Adrenal gland (tissue), 12 donors: Measurements from ENCODE around the gene CD300LB. TPM values are rescaled to one million over a fixed set of nuclear protein-coding genes. Genes with fewer than 3 reads are reported as not detected.

Experiments used
- DNase-seq, 7 donors: peaks; one replicate each; pipeline ENCODE4 v3.0.0-alpha.2; 2019 to 2020
- H3K27ac ChIP-seq, 5 donors: fragments of 200-600 bp; sonication (generic) in 4 of 5; 1 replicate in 3 of 5; 2 replicates in 2 of 5; pipeline versions ENCODE4 v1.5.1 to v1.8.0; 2016 to 2020; ENCODE audit warnings: mild to moderate bottlenecking in 1 of 5
- H3K27me3 ChIP-seq: fragments of 200-600 bp; 2 replicates; pipeline ENCODE4 v1.8.0; 2021
- H3K36me3 ChIP-seq, 2 donors: fragments of 200-600 bp; replicated peaks in 1 of 2; 1 replicate in 1 of 2; 2 replicates in 1 of 2; pipeline versions ENCODE4 v1.5.1 to v1.8.0; 2018 to 2022
- H3K4me1 ChIP-seq, 2 donors: fragments of 200-600 bp; replicated peaks in 1 of 2; 1 replicate in 1 of 2; 2 replicates in 1 of 2; pipeline versions ENCODE4 v1.5.1 to v1.8.0; 2018 to 2021
- H3K4me3 ChIP-seq, 4 donors: fragments of 200-600 bp; sonication (generic) in 3 of 4; one replicate each; pipeline ENCODE4 v1.5.1; 2016 to 2018
- H3K9me3 ChIP-seq, 3 donors: fragments of 200-600 bp; sonication (generic) in 1 of 3; replicated peaks in 1 of 3; 1 replicate in 2 of 3; 2 replicates in 1 of 3; pipeline versions ENCODE4 v1.5.1 to v1.8.0; 2016 to 2021
- CTCF ChIP-seq, 6 experiments: fragments of 450-650 bp in 4 of 6; fragments of 200-600 bp in 2 of 6; sonication (generic) in 1 of 6; IDR thresholded peaks; 1 replicate in 5 of 6; 2 replicates in 1 of 6; pipeline versions ENCODE4 v1.5.1 to v1.8.0; 2016 to 2021; ENCODE audit warnings: antibody characterized with exemption in 6 of 6, mild to moderate bottlenecking in 2 of 6, moderate library complexity in 1 of 6
- POLR2A ChIP-seq, 2 donors: fragments of 450-650 bp; IDR thresholded peaks; one replicate each; pipeline ENCODE4 v1.6.1; 2017; ENCODE audit warnings: antibody characterized with exemption in 2 of 2, mild to moderate bottlenecking in 2 of 2, moderate library complexity in 1 of 2
- WGBS, 4 donors: extraction: QIAGEN DNeasy Blood & Tissue Kit in 2 of 4; methylation state at CpG; one replicate each; pipeline versions ENCODE4 v1.1.5 to v1.1.7; 2013 to 2017; 5-methylcytosine and 5-hydroxymethylcytosine counted together
- intact Hi-C, 2 donors: fragments of 100-400 bp; cut with DNase I; formaldehyde crosslinking; loops; one replicate each; pipeline versions ENCODE4 v1.14.1 to v1.15.0; 2022 to 2023
- polyA plus RNA-seq, 3 donors: library from polyadenylated mRNA; stranded (reverse); fragments of 200-250 nt in 2 of 3; fragments of 350-450 nt in 1 of 3; fragmentation: Illumina TruSeq in 1 of 3; extraction: RNeasy Lipid Tissue Mini Kit (QIAGEN cat#74804) in 1 of 3; gene quantifications; one replicate each; pipeline ENCODE4 v1.2.3, GENCODE V29; 2013 to 2014
- total RNA-seq, 9 donors: library from RNA; depleted of rRNA in 4 of 9; stranded (reverse); fragments of >200 nt in 4 of 9; fragments of 120-200 nt in 1 of 9; fragmentation: NEBNext Ultra II Directional in 1 of 9; extraction: Animal tissue kit (Norgen Biotek cat#: 25700) in 1 of 9; gene quantifications; one replicate each; pipeline versions ENCODE4 v1.1.0 to v1.2.4, GENCODE V29; 2013 to 2023
- donor health status: healthy with polysubstance abuse.
- donor health status: Bipolar disorder and iron deficiency.
- donor health status: DM: yes; HTN: yes; CAD: no.
- donor health status: DM: no; HTN: no; CAD: no.
- donor health status: DM: no; HTN: no; CAD: no.
- donor health status: DM: yes; HTN: yes; CAD: no.

CD300LB gene
- total and polyA plus RNA-seq, 12 donors, result 0.17 to 0.95 (median 0.28) TPM; not detected in 1

GRCh38 chr17:74567397-74567796 is 36.1 kb upstream of the CD300LB start, which contains the start of gene CD300H:
Gene CD300H (minus strand): TSS chr17:74567509.
- WGBS, 4 donors, result 40 to 67% (median 64%) methylated on average over 1 to 2 of the region's 2 CpGs
- peaks cover 0 to 3% of the 10 kb centered on the region in 2 donors for H3K4me1 ChIP-seq
- no peak for TF ChIP-seq CTCF (IDR thresholded peaks at IDR 0.05)
- TF ChIP-seq POLR2A (IDR thresholded peaks at IDR 0.05), result no peak
- H3K27me3 ChIP-seq, result no peaks in the 10 kb centered on the region
- intact Hi-C loops, result no loop called here
- DNase-seq, result peak in 1 of 7 donors; percentile 15
- H3K36me3 ChIP-seq, result no peaks in the 10 kb centered on the region
- H3K9me3 ChIP-seq, result no peaks in the 10 kb centered on the region
- no peak within 1 kb of the TSS for H3K27ac ChIP-seq
- no peak within 1 kb of the TSS for H3K4me3 ChIP-seq

- 30 to 34% (median 33%) methylated on average over 4 to 9 of the region's 9 CpGs for WGBS, 4 donors
- Histone ChIP-seq H3K4me1 (peaks cover 0 to 3% of the 10 kb centered on the region in 2 donors), H3K9me3 (no peaks in the 10 kb centered on the region), H3K36me3 (no peaks in the 10 kb centered on the region), H3K27me3 (no peaks in the 10 kb centered on the region), H3K4me3 (no peak overlapping the region), H3K27ac (no peak overlapping the region)
- TF ChIP-seq POLR2A (IDR thresholded peaks at IDR 0.05), result no peak
- peak; percentile 21 to 47 (median 35) for TF ChIP-seq CTCF (IDR thresholded peaks at IDR 0.05)
- intact Hi-C loops, result no loop called here
- peak in 6 of 7 donors; percentile 28 to 58 (median 37) for DNase-seq
Measured at GRCh38 chr17:74566132-74566753, 35.0 kb upstream of the CD300LB start.

DNA sequence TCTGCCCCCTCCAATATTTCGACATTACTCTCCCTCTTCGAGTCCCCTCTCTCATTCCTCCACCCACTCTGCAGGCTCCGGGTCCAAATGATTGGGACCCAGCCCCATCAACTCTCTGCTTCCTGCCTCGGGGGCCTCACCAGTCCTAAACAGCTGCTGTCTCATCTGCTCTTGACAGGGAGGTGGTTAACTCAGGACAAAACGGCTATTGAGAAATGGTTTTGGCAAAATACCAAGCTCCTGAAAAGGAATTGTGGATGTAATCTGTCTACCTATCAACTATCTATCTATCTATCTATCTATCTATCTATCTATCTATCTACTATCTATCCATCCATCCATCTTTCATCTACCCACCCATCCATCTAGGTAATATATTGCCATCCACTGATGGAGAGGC is 33.9 kb upstream of the CD300LB start:
- Histone ChIP-seq H3K9me3 (no peaks in the 10 kb centered on the region), H3K4me1 (peaks cover 0 to 3% of the 10 kb centered on the region in 2 donors), H3K4me3 (no peak overlapping the region), H3K27me3 (no peaks in the 10 kb centered on the region), H3K36me3 (no peaks in the 10 kb centered on the region), H3K27ac (no peak overlapping the region)
- intact Hi-C loops, result no loop called here
- WGBS, 4 donors, result 43 to 59% (median 54%) methylated on average over 5 of the region's 5 CpGs
- TF ChIP-seq POLR2A (IDR thresholded peaks at IDR 0.05) (no peak), CTCF (IDR thresholded peaks at IDR 0.05) (no peak)
- DNase-seq, result no peak

DNA sequence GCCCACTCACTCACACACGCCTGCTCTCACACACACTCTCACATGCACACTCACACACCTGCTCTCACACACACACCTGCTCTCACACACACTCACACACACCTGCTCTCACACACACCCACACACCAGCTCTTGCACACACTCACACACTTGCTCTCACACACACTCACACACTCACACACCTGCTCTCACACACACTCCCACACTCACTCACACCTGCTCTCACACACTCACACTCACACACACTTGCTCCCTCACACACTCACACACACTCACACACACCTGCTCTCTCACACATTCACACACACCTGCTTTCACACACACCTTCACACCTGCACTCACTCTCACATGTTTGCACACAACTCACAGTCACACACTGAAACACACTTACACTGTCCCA is 32.1 kb upstream of the CD300LB start:
- no peaks in the 10 kb centered on the region for H3K27me3 ChIP-seq
- TF ChIP-seq POLR2A (IDR thresholded peaks at IDR 0.05), result no peak
- TF ChIP-seq CTCF (IDR thresholded peaks at IDR 0.05), result no peak
- H3K4me3 ChIP-seq, result no peak overlapping the region
- intact Hi-C loops, result no loop called here
- DNase-seq, result no peak
- no peak overlapping the region for H3K27ac ChIP-seq
- H3K36me3 ChIP-seq, result no peaks in the 10 kb centered on the region
- 86 to 94% (median 92%) methylated on average over 1 of the region's 1 CpG for WGBS, 4 donors
- H3K4me1 ChIP-seq, result no peaks in the 10 kb centered on the region
- H3K9me3 ChIP-seq, result no peaks in the 10 kb centered on the region
